ENCODE data around the gene VSTM1.

GRCh38 chr19:54102421-54103169 lies 38.9 kb upstream of the VSTM1 start, which contains the start of gene NDUFA3:
- TF ChIP-seq POLR2A (IDR thresholded peaks at IDR 0.05; ENCODE audit: low read depth) (peak; percentile 64), CTCF (IDR thresholded peaks at IDR 0.05) (peak in 1 of 3 experiments; percentile 10)

All from esophagus muscularis mucosa (tissue), 3 donors.